AG10803 (cell line): ENCODE results near the gene GPRIN1.

Experiments used
- DNase-seq: peaks from one replicate; pipeline ENCODE4 v3.0.0; 2010; ENCODE audit warnings: low read depth
- H3K4me3 ChIP-seq: 2 replicates; pipeline ENCODE4 v1.5.1; 2011; ENCODE audit warnings: mild to moderate bottlenecking, low read length, control low read depth
- CTCF ChIP-seq: conservative IDR thresholded peaks from 2 replicates; pipeline ENCODE4 v1.5.1; 2011; ENCODE audit warnings: mild to moderate bottlenecking, low read length, control low read depth, inconsistent platforms

Gene GPRIN1

GRCh38 chr5:176578391-176578808 lies 31.6 kb downstream of the GPRIN1 start:
- peak; percentile 17 for DNase-seq
- no peak overlapping the region for H3K4me3 ChIP-seq
- TF ChIP-seq CTCF = peak; percentile 53

DNA sequence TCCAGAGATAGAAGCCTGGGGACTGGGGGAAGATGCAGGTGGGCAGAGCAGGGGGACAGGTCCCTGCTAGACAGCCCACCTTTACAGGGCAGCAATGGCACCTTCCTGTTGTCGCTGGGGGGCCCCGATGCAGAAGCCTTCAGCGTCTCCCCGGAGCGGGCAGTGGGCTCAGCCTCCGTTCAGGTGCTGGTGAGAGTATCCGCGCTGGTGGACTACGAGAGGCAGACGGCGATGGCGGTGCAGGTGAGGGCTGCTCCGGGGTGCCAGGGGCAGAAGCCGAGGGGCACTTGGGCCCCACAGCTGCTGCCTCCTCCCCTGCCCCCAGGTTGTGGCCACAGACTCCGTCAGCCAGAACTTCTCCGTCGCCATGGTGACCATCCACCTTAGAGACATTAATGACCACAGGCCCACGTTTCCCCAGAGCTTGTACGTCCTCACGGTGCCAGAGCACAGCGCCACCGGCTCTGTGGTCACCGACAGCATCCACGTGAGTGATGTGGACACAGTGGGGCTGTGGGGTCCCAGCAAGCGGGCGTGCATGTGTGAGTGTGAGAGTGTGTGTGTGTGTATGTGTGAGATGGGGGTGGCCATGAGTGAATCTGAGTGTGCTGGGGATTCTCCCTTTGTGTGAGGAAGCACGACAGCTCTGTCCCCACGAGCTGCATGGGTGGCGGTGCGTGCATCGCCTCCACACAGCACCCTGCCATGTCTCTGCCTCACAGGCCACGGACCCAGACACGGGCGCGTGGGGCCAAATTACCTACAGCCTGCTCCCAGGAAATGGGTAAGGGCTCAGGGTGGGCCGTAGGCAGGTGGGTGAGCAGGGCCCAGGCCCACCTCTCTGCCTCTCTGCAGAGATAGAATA lies 32.4 kb downstream of the GPRIN1 start:
- no peak for TF ChIP-seq CTCF
- DNase-seq = no peak
- no peak overlapping the region for H3K4me3 ChIP-seq

GRCh38 chr5:176575488-176576422 lies 34.2 kb downstream of the GPRIN1 start:
- no peak for DNase-seq
- no peak for TF ChIP-seq CTCF

DNA sequence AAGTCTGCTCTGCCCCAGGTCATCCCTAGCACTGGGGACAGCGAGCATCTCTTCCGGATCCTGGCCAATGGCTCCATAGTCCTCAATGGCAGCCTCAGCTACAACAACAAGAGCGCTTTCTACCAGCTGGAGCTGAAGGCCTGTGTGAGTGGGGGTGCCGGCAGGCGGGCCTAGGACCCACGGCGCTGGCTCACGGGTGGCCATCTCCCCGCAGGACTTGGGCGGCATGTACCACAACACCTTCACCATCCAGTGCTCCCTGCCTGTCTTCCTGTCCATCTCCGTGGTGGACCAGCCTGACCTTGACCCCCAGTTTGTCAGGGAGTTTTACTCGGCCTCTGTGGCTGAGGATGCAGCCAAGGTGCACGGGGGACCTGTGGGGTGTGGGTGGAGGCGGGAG lies 34.9 kb downstream of the GPRIN1 start:
- DNase-seq = no peak
- no peak for TF ChIP-seq CTCF
- H3K4me3 ChIP-seq = no peak overlapping the region

More at GRCh38 chr5:176575488-176576422, 34.2 kb downstream of the GPRIN1 start:
- H3K4me3 ChIP-seq = no peak overlapping the region

DNA sequence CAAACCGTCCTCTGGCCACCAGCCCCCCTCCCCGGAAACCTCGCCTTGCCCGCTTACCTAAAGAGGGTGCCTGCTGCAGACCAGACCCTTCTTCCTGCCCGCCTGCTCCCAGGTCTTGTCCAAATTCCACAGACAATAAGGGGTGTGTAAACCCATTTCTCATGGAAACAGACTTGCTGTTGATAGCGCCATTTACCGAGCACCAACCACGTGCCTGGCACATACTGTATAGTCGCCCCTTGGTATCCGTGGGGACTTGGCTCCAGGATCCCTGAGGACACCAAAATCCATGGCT lies 35.7 kb downstream of the GPRIN1 start:
- TF ChIP-seq CTCF = no peak
- no peak overlapping the region for H3K4me3 ChIP-seq

DNA sequence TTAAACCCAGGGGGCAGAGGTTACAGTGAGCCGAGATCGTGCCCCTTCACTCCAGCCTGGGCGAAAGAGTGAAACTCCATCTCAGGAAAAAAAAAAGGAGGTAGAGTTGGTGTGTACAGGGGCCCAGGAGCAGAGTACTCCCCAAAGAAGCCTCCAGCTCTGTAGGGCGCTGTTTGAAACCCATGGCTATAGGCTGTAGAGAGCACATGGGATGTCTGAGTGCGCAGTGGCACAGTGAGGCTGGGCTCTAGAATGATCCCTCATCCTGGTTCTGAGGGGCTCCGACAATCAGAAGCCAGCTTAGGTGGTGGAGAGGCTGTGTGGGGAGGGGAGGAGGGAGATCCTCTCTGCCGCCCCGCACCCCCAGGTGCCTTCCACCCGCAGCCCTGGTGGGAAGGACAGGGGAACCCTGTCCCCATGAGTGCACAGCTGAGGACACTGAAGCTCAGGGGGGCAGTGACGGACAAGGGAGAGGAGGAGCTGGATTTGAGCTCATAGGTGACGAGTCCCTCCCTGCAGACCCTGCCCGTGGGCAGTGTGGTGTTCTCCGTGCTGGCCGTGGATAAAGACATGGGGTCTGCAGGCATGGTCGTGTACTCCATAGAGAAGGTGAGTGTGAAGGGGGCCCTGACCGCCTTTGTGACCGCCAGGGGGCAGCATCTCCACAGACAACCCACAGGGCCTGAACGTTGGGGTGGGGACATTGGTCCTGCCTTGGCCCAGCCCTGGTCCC lies 36.2 kb downstream of the GPRIN1 start:
- TF ChIP-seq CTCF = peak; percentile 83
- peak; percentile 30 for DNase-seq

More for the DNA sequence above, 35.7 kb downstream of the GPRIN1 start:
- no peak for DNase-seq

More for the DNA sequence above, 36.2 kb downstream of the GPRIN1 start:
- H3K4me3 ChIP-seq = no peak overlapping the region
